ENCODE data around the gene ZYX.
A peak's percentile ranks its signal among the peaks of the same experiment; 100 is the strongest.

The ZYX gene, protein sequence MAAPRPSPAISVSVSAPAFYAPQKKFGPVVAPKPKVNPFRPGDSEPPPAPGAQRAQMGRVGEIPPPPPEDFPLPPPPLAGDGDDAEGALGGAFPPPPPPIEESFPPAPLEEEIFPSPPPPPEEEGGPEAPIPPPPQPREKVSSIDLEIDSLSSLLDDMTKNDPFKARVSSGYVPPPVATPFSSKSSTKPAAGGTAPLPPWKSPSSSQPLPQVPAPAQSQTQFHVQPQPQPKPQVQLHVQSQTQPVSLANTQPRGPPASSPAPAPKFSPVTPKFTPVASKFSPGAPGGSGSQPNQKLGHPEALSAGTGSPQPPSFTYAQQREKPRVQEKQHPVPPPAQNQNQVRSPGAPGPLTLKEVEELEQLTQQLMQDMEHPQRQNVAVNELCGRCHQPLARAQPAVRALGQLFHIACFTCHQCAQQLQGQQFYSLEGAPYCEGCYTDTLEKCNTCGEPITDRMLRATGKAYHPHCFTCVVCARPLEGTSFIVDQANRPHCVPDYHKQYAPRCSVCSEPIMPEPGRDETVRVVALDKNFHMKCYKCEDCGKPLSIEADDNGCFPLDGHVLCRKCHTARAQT

DNA sequence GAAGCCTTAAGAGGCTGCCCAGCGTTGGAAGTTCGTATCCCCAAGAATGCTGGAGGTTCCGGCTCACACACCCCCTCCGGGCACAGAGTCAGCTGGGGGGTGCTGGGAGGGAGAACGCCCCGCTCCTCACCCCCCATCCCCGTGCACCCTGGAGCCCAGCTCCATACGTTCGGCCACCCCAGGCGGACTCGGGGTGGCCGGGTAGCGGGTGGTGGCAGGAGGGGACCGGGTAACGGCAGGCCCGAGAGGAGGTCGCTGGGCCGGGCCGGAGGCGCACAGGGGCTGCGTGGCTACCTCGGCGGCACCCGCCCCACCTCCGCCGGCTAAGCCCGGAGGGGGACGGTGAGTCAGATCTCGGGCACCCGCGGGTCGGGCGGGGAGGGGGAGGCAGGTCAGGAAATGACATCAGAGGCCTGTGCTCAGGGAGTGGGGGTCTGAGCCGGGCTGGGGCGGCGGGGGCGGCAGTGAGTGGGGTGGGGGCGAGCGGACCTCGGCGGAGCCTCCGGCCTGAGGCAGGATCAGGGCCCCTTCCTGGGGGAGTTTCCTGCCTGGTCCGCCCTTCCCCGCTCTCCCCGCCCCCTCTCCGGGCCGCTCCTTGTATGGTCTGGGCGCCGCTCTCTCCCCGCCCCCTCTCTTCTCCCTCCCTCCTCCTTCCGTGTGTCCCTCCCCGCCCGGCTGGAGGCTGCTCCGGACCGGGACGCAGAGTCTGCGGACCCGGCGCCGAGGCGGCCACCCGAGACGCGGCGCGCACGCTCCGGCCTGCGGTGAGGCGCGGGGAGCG is at the start of gene ZYX:
Gene ZYX, plus strand, starts transcription at position 700 of the 781 bp plus-strand sequence. CDS start 227 bp downstream, outside the sequence.
- ATAC-seq, result peak; percentile 72
- TF ChIP-seq, protein P1, sequence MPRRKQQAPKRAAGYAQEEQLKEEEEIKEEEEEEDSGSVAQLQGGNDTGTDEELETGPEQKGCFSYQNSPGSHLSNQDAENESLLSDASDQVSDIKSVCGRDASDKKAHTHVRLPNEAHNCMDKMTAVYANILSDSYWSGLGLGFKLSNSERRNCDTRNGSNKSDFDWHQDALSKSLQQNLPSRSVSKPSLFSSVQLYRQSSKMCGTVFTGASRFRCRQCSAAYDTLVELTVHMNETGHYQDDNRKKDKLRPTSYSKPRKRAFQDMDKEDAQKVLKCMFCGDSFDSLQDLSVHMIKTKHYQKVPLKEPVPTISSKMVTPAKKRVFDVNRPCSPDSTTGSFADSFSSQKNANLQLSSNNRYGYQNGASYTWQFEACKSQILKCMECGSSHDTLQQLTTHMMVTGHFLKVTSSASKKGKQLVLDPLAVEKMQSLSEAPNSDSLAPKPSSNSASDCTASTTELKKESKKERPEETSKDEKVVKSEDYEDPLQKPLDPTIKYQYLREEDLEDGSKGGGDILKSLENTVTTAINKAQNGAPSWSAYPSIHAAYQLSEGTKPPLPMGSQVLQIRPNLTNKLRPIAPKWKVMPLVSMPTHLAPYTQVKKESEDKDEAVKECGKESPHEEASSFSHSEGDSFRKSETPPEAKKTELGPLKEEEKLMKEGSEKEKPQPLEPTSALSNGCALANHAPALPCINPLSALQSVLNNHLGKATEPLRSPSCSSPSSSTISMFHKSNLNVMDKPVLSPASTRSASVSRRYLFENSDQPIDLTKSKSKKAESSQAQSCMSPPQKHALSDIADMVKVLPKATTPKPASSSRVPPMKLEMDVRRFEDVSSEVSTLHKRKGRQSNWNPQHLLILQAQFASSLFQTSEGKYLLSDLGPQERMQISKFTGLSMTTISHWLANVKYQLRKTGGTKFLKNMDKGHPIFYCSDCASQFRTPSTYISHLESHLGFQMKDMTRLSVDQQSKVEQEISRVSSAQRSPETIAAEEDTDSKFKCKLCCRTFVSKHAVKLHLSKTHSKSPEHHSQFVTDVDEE (CRISPR knock-in tag; IDR thresholded peaks at IDR 0.05), result no peak
- TF ChIP-seq TOX (CRISPR knock-in tag; IDR thresholded peaks at IDR 0.05; ENCODE audit: borderline replicate concordance) (no peak), ZFP3 (CRISPR knock-in tag; IDR thresholded peaks at IDR 0.05) (0 out of 2 replicates have a peak, but pooled peaks have one; percentile 57), CSDC2 (CRISPR knock-in tag; IDR thresholded peaks at IDR 0.05) (peak; percentile 80), ZNF565 (CRISPR knock-in tag; conservative IDR thresholded peaks at IDR 0.05; ENCODE audit: low read depth) (0 out of 2 replicates have a peak, but pooled peaks have one; percentile 5)
- TF ChIP-seq, protein P2, sequence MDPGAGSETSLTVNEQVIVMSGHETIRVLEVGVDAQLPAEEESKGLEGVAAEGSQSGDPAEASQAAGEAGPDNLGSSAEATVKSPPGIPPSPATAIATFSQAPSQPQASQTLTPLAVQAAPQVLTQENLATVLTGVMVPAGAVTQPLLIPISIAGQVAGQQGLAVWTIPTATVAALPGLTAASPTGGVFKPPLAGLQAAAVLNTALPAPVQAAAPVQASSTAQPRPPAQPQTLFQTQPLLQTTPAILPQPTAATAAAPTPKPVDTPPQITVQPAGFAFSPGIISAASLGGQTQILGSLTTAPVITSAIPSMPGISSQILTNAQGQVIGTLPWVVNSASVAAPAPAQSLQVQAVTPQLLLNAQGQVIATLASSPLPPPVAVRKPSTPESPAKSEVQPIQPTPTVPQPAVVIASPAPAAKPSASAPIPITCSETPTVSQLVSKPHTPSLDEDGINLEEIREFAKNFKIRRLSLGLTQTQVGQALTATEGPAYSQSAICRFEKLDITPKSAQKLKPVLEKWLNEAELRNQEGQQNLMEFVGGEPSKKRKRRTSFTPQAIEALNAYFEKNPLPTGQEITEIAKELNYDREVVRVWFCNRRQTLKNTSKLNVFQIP (CRISPR knock-in tag; IDR thresholded peaks at IDR 0.05; ENCODE audit: borderline replicate concordance, low read depth), result peak; percentile 62; the same call in 1 of the 2 replicates
- TF ChIP-seq, protein P3, sequence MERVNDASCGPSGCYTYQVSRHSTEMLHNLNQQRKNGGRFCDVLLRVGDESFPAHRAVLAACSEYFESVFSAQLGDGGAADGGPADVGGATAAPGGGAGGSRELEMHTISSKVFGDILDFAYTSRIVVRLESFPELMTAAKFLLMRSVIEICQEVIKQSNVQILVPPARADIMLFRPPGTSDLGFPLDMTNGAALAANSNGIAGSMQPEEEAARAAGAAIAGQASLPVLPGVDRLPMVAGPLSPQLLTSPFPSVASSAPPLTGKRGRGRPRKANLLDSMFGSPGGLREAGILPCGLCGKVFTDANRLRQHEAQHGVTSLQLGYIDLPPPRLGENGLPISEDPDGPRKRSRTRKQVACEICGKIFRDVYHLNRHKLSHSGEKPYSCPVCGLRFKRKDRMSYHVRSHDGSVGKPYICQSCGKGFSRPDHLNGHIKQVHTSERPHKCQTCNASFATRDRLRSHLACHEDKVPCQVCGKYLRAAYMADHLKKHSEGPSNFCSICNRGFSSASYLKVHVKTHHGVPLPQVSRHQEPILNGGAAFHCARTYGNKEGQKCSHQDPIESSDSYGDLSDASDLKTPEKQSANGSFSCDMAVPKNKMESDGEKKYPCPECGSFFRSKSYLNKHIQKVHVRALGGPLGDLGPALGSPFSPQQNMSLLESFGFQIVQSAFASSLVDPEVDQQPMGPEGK (CRISPR knock-in tag; IDR thresholded peaks at IDR 0.05; ENCODE audit: borderline replicate concordance), result peak; percentile 99

DNA sequence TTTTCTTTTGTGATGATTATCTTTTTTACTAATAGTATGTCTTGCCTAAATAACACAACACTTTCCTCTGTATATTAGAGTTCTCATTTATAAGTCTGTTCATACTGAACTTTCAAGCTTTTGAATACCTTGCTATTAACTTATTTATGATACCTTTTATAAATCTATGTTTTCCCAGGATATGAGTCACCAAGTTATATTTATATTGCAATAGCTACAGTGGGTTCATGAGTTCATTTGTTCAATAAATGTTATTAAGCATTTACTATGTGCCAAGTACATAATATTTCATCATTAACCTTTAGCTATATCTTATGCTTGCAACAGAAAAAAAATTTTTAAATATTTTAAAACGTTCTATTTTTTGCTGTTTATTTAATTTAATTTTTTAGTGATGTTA is 46.9 kb upstream of the ZYX start:
- no peak for ATAC-seq
- TF ChIP-seq ISL1 (CRISPR knock-in tag; IDR thresholded peaks at IDR 0.05) (no peak), ZFP3 (CRISPR knock-in tag; IDR thresholded peaks at IDR 0.05) (no peak), SNAI2 (CRISPR knock-in tag; IDR thresholded peaks at IDR 0.05) (no peak), ZNF70 (CRISPR knock-in tag; IDR thresholded peaks at IDR 0.05) (no peak), ARNTL (CRISPR knock-in tag; IDR thresholded peaks at IDR 0.05; ENCODE audit: borderline replicate concordance, low read depth) (no peak), TOX (CRISPR knock-in tag; IDR thresholded peaks at IDR 0.05; ENCODE audit: borderline replicate concordance) (no peak), ZC3H10 (CRISPR knock-in tag; IDR thresholded peaks at IDR 0.05) (no peak), GLIS3 (CRISPR knock-in tag; IDR thresholded peaks at IDR 0.05) (no peak), ESRRG (CRISPR knock-in tag; IDR thresholded peaks at IDR 0.05) (no peak), RARB (CRISPR knock-in tag; IDR thresholded peaks at IDR 0.05) (no peak; the same call in 1 of the 2 replicates), ZFP30 (CRISPR knock-in tag; IDR thresholded peaks at IDR 0.05) (no peak), ZNF8 (CRISPR knock-in tag; IDR thresholded peaks at IDR 0.05) (no peak), OSR1 (CRISPR knock-in tag; IDR thresholded peaks at IDR 0.05) (no peak)
- TF ChIP-seq, protein P3 (CRISPR knock-in tag; IDR thresholded peaks at IDR 0.05; ENCODE audit: borderline replicate concordance), result no peak
- TF ChIP-seq, protein P2 (CRISPR knock-in tag; IDR thresholded peaks at IDR 0.05; ENCODE audit: borderline replicate concordance, low read depth), result no peak
- TF ChIP-seq, protein P4, sequence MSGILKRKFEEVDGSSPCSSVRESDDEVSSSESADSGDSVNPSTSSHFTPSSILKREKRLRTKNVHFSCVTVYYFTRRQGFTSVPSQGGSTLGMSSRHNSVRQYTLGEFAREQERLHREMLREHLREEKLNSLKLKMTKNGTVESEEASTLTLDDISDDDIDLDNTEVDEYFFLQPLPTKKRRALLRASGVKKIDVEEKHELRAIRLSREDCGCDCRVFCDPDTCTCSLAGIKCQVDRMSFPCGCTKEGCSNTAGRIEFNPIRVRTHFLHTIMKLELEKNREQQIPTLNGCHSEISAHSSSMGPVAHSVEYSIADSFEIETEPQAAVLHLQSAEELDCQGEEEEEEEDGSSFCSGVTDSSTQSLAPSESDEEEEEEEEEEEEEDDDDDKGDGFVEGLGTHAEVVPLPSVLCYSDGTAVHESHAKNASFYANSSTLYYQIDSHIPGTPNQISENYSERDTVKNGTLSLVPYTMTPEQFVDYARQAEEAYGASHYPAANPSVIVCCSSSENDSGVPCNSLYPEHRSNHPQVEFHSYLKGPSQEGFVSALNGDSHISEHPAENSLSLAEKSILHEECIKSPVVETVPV (CRISPR knock-in tag; IDR thresholded peaks at IDR 0.05), result no peak

Data from SK-N-SH treated with all-trans-retinoic acid at 6 μM for 48 hours (cell line).